B cell (primary cell): Measurements from ENCODE around the gene ZBTB16. TPM values are rescaled to one million over a fixed set of nuclear protein-coding genes. Genes with fewer than 3 reads are reported as not detected.

ENCODE experiments used
- ATAC-seq: fragments of 200-7000 bp; cut with Tn5 transposase; one replicate; pipeline ENCODE4 v1.10.0; 2021; ENCODE audit warnings: low read depth, mild to moderate bottlenecking, moderate number of reproducible peaks, moderate library complexity
- CTCF ChIA-PET: fragments of 350-600 bp; sonication (Branson Sonifier 250); formaldehyde crosslinking; loops from one replicate; lab custom pipeline; 2021; ENCODE audit warnings: antibody characterized with exemption, inconsistent platforms; lab: Charles Lee
- POLR2A ChIA-PET: fragments of 350-600 bp; sonication (Branson Sonifier 250); formaldehyde crosslinking; loops from one replicate; lab custom pipeline; 2021; ENCODE audit warnings: antibody characterized with exemption; lab: Charles Lee
- DNase-seq: peaks from one replicate; pipeline ENCODE4 v3.0.0; 2013
- H2AFZ ChIP-seq: 2 replicates; pipeline ENCODE4 v1.6.1; 2012; ENCODE audit warnings: mild to moderate bottlenecking, low read depth, low read length; ENCODE audit not compliant: insufficient read depth, poor library complexity, severe bottlenecking
- H3K27ac ChIP-seq, 2 donors: 1 replicate in 1 of 2; 2 replicates in 1 of 2; pipeline ENCODE4 v1.5.1; 2012 to 2013; ENCODE audit warnings: low read length in 2 of 2, mild to moderate bottlenecking in 2 of 2, moderate library complexity in 1 of 2
- H3K27me3 ChIP-seq, 4 experiments: fragments of 200-600 bp in 1 of 4; sonication (generic) in 1 of 4; replicated peaks in 1 of 4; 1 replicate in 2 of 4; 2 replicates in 2 of 4; pipeline versions ENCODE4 v1.6.1 to v1.7.0; 2013 to 2016; ENCODE audit warnings: low read length in 3 of 4, mild to moderate bottlenecking in 2 of 4, mixed read lengths in 1 of 4, moderate library complexity in 1 of 4; ENCODE audit not compliant: insufficient read depth in 4 of 4, control insufficient read depth in 3 of 4; ENCODE audit errors: control extremely low read depth in 1 of 4
- H3K36me3 ChIP-seq, 2 experiments: replicated peaks in 1 of 2; 1 replicate in 1 of 2; 2 replicates in 1 of 2; pipeline versions ENCODE4 v1.6.1 to v1.7.1; 2013; ENCODE audit warnings: low read length in 1 of 2; ENCODE audit not compliant: insufficient read depth in 2 of 2, control insufficient read depth in 1 of 2; ENCODE audit errors: control extremely low read depth in 1 of 2, extremely low read depth in 1 of 2
- H3K4me1 ChIP-seq, 2 donors: fragments of 200-600 bp in 1 of 2; sonication (generic) in 1 of 2; 1 replicate in 1 of 2; 2 replicates in 1 of 2; pipeline versions ENCODE4 v1.5.1 to v1.6.1; 2013 to 2017; ENCODE audit warnings: low read length in 2 of 2; ENCODE audit not compliant: control insufficient read depth in 2 of 2, insufficient read depth in 2 of 2
- H3K4me2 ChIP-seq: replicated peaks from 2 replicates; pipeline ENCODE3; 2012; ENCODE audit warnings: mild to moderate bottlenecking, low read depth, low read length; ENCODE audit not compliant: poor library complexity, severe bottlenecking
- H3K4me3 ChIP-seq, 5 experiments: fragments of 200-600 bp in 1 of 5; sonication (generic) in 1 of 5; 1 replicate in 3 of 5; 2 replicates in 2 of 5; pipeline versions ENCODE4 v1.5.1 to v1.7.0; 2011 to 2016; ENCODE audit warnings: low read length in 4 of 5, mild to moderate bottlenecking in 4 of 5, low read depth in 2 of 5, control low read depth in 1 of 5, moderate library complexity in 1 of 5; ENCODE audit not compliant: insufficient read depth in 1 of 5; ENCODE audit errors: control extremely low read depth in 1 of 5, extremely low read depth in 1 of 5
- H3K79me2 ChIP-seq: fragments of 200-600 bp; sonication (generic); one replicate; pipeline ENCODE4 v1.6.0; 2016; ENCODE audit warnings: low read length; ENCODE audit not compliant: control insufficient read depth, insufficient read depth
- H3K9ac ChIP-seq: fragments of 200-600 bp; sonication (generic); 2 replicates; pipeline ENCODE4 v1.6.1; 2017; ENCODE audit warnings: mild to moderate bottlenecking, low read length, moderate library complexity
- H3K9me3 ChIP-seq, 3 donors: one replicate each; pipeline versions ENCODE4 v1.6.1 to v1.7.1; 2013; ENCODE audit warnings: low read length in 2 of 3; ENCODE audit not compliant: control insufficient read depth in 2 of 3, insufficient read depth in 1 of 3; ENCODE audit errors: control extremely low read depth in 1 of 3
- H4K20me1 ChIP-seq: 2 replicates; pipeline ENCODE4 v1.6.0; 2012; ENCODE audit warnings: mild to moderate bottlenecking, low read length; ENCODE audit not compliant: insufficient read depth, control insufficient read depth, poor library complexity, severe bottlenecking
- H3K27ac Mint-ChIP-seq: one replicate; pipeline ENCODE4 v1.8.0; 2021; ENCODE audit warnings: mixed read lengths
- H3K27me3 Mint-ChIP-seq: one replicate; pipeline ENCODE4 v1.8.0; 2021; ENCODE audit warnings: mixed read lengths
- H3K4me1 Mint-ChIP-seq: one replicate; pipeline ENCODE4 v1.8.0; 2021; ENCODE audit warnings: mixed read lengths
- H3K4me3 Mint-ChIP-seq: one replicate; pipeline ENCODE4 v1.8.0; 2021; ENCODE audit warnings: mixed read lengths
- H3K9me3 Mint-ChIP-seq: one replicate; pipeline ENCODE4 v1.8.0; 2022; ENCODE audit warnings: mixed read lengths; ENCODE audit not compliant: insufficient read depth
- CTCF ChIP-seq: fragments of 200-600 bp; IDR thresholded peaks from one replicate; pipeline ENCODE4 v1.8.0; 2022; ENCODE audit warnings: antibody characterized with exemption, mild to moderate bottlenecking
- EZH2 ChIP-seq: IDR thresholded peaks from 2 replicates; pipeline ENCODE4 v1.6.1; 2012; ENCODE audit warnings: borderline replicate concordance, low read depth, mild to moderate bottlenecking, moderate library complexity, low read length; ENCODE audit not compliant: insufficient read depth, poor library complexity, severe bottlenecking
- WGBS: methylation state at CpG from one replicate; pipeline ENCODE4 v1.1.5; 2013; ENCODE audit warnings: missing lambda C conversion rate; ENCODE audit not compliant: insufficient coverage; 5-methylcytosine and 5-hydroxymethylcytosine counted together
- intact Hi-C: fragments of 100-400 bp; cut with micrococcal nuclease; formaldehyde crosslinking; loops from one replicate; pipeline ENCODE4 v1.10.0; 2022
- polyA plus RNA-seq: library from polyadenylated mRNA; depleted of rRNA; stranded (reverse); fragments of >200 nt; gene quantifications from 2 replicates; pipeline ENCODE4 v1.2.3, GENCODE V29; 2012
- total RNA-seq, 2 donors: library from RNA; stranded (reverse); fragments of 120-200 nt in 1 of 2; gene quantifications; 1 replicate in 1 of 2; 2 replicates in 1 of 2; pipeline versions ENCODE4 v1.2.3 to v1.2.4, GENCODE V29; 2013 to 2022

The ZBTB16 gene
- total and polyA plus RNA-seq, 2 donors (not counting 1 experiment from before 2014, with no cell fraction given), result 16.0 to 20.6 TPM

GRCh38 chr11:114195981-114196731, 136.6 kb downstream of the ZBTB16 start:
- intact Hi-C loops, result loop anchor here (2.0 kb wide), 1 partner anchor 159 kb away; no protein-coding TSS in a partner anchor
- 97% methylated on average over 3 of the region's 5 CpGs for WGBS
- POLR2A ChIA-PET, result interaction anchor here (1.0 to 1.1 kb wide), 2 partner anchors 9 to 34 kb away, joined by 3 to 4 read pairs; no protein-coding TSS in a partner anchor
- peaks cover 40% of the 10 kb centered on the region for H3K4me1 Mint-ChIP-seq
- Histone ChIP-seq H3K27me3 (no peaks in the 10 kb centered on the region), H3K27ac (peak overlapping the region; percentile 80 to 89), H3K9me3 (peaks cover 0 to 2% (median 0%) of the 10 kb centered on the region in 3 donors), H3K9ac (no peak overlapping the region), H3K36me3 (no peaks in the 10 kb centered on the region), H2AFZ (no peak overlapping the region), H4K20me1 (no peaks in the 10 kb centered on the region), H3K4me1 (peaks cover 27 to 50% of the 10 kb centered on the region in 2 donors), H3K4me2 (peak overlapping the region; percentile 56), H3K79me2 (peaks cover 13% of the 10 kb centered on the region), H3K4me3 (no peak overlapping the region)
- no peak for TF ChIP-seq CTCF
- no peak for TF ChIP-seq EZH2
- CTCF ChIA-PET, result interaction anchor here (1.0 to 3.2 kb wide), 13 partner anchors 8 to 300 kb away, joined by 3 to 28 read pairs (median 6); no protein-coding TSS in a partner anchor
- H3K27ac Mint-ChIP-seq, result peak overlapping the region; percentile 93
- DNase-seq (peak; percentile 42), ATAC-seq (no peak)
- no peaks in the 10 kb centered on the region for H3K9me3 Mint-ChIP-seq
- H3K27me3 Mint-ChIP-seq, result no peaks in the 10 kb centered on the region
- H3K4me3 Mint-ChIP-seq, result no peak overlapping the region
